ENCODE results near the gene CIDEB. TPM values are rescaled to one million over a fixed set of nuclear protein-coding genes. Genes with fewer than 3 reads are reported as not detected.

The CIDEB gene
- polyA plus RNA-seq, 1 experiment = 0.48 TPM

DNA sequence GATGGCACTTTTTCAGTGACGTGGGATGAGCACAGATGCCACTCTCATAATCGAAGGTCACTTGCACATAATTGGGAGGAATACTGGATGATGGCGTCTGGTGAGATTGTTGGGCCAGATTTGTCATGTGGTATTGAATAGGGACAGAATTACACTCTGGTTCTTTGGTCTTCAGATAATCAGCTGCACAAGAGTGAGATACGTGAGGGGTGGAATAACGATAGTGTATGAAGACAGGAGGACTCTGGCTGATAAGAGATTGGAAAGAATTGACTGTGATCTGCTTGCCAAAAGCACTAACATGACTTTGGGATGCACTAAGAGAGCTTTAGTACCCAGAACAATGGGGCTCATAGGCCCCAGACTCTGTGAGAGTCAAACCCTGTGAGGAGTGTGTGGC lies 29.4 kb downstream of the CIDEB start:
- ChIA-PET POLR2A (no interaction called here), CTCF (interaction anchor here (0.7 to 1.5 kb wide), 4 partner anchors 18 to 36 kb away, joined by 3 to 4 read pairs (median 3); partner anchors contain the start of genes CIDEB and TINF2)
- no peak for TF ChIP-seq CTCF (IDR thresholded peaks at IDR 0.05; ENCODE audit: low read depth, low read length)
- H3K4me3 ChIP-seq (ENCODE audit: low read depth, low read length) = no peak overlapping the region
- no peaks in the 10 kb centered on the region for H3K9me3 ChIP-seq (ENCODE audit: control insufficient read depth, insufficient read depth, low read length)
- H3K27ac ChIP-seq (ENCODE audit: low read depth, low read length) = no peak overlapping the region
- no peaks in the 10 kb centered on the region for H3K27me3 ChIP-seq (ENCODE audit: control insufficient read depth, insufficient read depth, low read length)
- DNase-seq (ENCODE audit: low read depth, low spot score) = no peak

GRCh38 chr14:24277606-24278321 lies 30.0 kb downstream of the CIDEB start:
- no peak overlapping the region for H3K4me3 ChIP-seq (ENCODE audit: low read depth, low read length)
- H3K27ac ChIP-seq (ENCODE audit: low read depth, low read length) = no peak overlapping the region
- H3K27me3 ChIP-seq (ENCODE audit: control insufficient read depth, insufficient read depth, low read length) = no peaks in the 10 kb centered on the region
- CTCF ChIA-PET = interaction anchor here (0.7 to 1.5 kb wide), 2 partner anchors 19 to 30 kb away, joined by 3 to 4 read pairs; partner anchors contain the start of gene CIDEB
- no peak for TF ChIP-seq CTCF (IDR thresholded peaks at IDR 0.05; ENCODE audit: low read depth, low read length)
- no peak for DNase-seq (ENCODE audit: low read depth, low spot score)
- no peaks in the 10 kb centered on the region for H3K9me3 ChIP-seq (ENCODE audit: control insufficient read depth, insufficient read depth, low read length)
- POLR2A ChIA-PET = no interaction called here

DNA sequence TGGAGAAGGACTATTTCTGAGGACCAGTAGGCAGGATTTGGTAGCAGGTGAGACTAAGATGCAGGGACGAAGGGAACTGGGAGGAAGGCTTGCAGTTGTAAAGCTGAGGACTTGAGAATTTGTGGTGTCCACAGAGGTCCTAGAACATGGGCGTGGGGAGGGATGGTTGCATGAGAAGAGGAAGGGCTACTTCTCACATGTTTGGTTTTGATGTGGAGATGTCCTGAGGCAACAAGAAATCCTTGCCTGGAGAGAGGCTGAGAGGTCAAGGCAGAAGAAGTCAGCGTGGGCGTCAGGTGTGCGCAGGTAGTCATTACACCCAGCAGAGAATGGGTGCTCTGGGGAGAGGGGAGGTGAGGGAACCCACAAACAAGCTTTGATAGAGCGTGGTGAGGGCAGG lies 30.7 kb downstream of the CIDEB start:
- H3K27me3 ChIP-seq (ENCODE audit: control insufficient read depth, insufficient read depth, low read length) = no peaks in the 10 kb centered on the region
- H3K9me3 ChIP-seq (ENCODE audit: control insufficient read depth, insufficient read depth, low read length) = no peaks in the 10 kb centered on the region
- H3K27ac ChIP-seq (ENCODE audit: low read depth, low read length) = no peak overlapping the region
- CTCF ChIA-PET = no interaction called here
- POLR2A ChIA-PET = no interaction called here
- TF ChIP-seq CTCF (IDR thresholded peaks at IDR 0.05; ENCODE audit: low read depth, low read length) = no peak
- H3K4me3 ChIP-seq (ENCODE audit: low read depth, low read length) = no peak overlapping the region
- DNase-seq (ENCODE audit: low read depth, low spot score) = no peak

- CTCF ChIA-PET = interaction anchor here (1.7 kb wide), 1 partner anchor 34 kb away, joined by 8 read pairs; the partner anchor contains the start of gene CIDEB
- H3K4me3 ChIP-seq (ENCODE audit: low read depth, low read length) = no peak overlapping the region
- H3K27ac ChIP-seq (ENCODE audit: low read depth, low read length) = no peak overlapping the region
- POLR2A ChIA-PET = no interaction called here
- DNase-seq (ENCODE audit: low read depth, low spot score) = no peak
- no peaks in the 10 kb centered on the region for H3K9me3 ChIP-seq (ENCODE audit: control insufficient read depth, insufficient read depth, low read length)
- no peaks in the 10 kb centered on the region for H3K27me3 ChIP-seq (ENCODE audit: control insufficient read depth, insufficient read depth, low read length)
- TF ChIP-seq CTCF (IDR thresholded peaks at IDR 0.05; ENCODE audit: low read depth, low read length) = no peak
These were observed 33.7 kb downstream of the CIDEB start for GRCh38 chr14:24274101-24274543.

DNA sequence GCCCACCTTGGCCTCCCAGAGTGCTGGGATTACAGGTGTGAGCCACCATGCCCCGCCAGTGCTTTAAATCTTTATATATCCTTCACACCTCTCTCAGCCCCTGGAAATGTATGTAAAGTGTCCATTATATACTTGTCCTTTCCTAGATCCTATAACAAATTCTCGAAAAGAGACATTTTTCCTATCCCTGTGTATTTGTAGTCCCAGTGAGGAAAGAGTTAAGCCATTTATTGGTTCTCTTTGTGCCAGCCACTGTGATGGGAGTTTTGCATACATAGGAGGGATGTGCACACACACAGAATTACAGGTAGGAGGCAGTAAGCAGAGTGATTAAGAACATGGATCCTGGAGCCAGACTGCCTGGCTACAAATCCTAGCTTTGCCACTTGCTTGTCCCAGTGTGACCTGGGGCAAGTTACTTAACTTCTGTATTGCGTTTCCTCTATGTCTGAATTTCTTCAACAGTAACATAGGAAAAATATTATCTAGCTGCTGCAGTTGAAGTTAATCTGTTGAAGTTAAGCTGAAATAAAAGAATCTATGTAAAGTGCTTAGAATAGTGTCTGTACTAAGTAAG lies 34.3 kb downstream of the CIDEB start:
- Histone ChIP-seq H3K27me3 (ENCODE audit: control insufficient read depth, insufficient read depth, low read length) (no peaks in the 10 kb centered on the region), H3K27ac (ENCODE audit: low read depth, low read length) (no peak overlapping the region), H3K4me3 (ENCODE audit: low read depth, low read length) (no peak overlapping the region), H3K9me3 (ENCODE audit: control insufficient read depth, insufficient read depth, low read length) (no peaks in the 10 kb centered on the region)
- CTCF ChIA-PET = interaction anchor here (1.7 kb wide), 1 partner anchor 34 kb away, joined by 8 read pairs; the partner anchor contains the start of gene CIDEB
- 0 out of 2 replicates have a peak, but pooled peaks have one; percentile 11 for TF ChIP-seq CTCF (IDR thresholded peaks at IDR 0.05; ENCODE audit: low read depth, low read length)
- DNase-seq (ENCODE audit: low read depth, low spot score) = no peak
- POLR2A ChIA-PET = no interaction called here
